A549 (cell line): Measurements from ENCODE around the gene PGPEP1. TPM values are rescaled to one million over a fixed set of nuclear protein-coding genes. Genes with fewer than 3 reads are reported as not detected.
A peak's percentile ranks its signal among the peaks of the same experiment; 100 is the strongest.

Experiments used
- ATAC-seq, 2 experiments: fragments of 200-7000 bp in 1 of 2; fragments of >200 bp in 1 of 2; cut with Nextera tagmentation in 1 of 2; cut with Tn5 transposase in 1 of 2; 3 replicates each; pipeline versions ENCODE4 v1.8.0 to v1.9.1; 2018 to 2020; ENCODE audit warnings: mild to moderate bottlenecking in 1 of 2, moderate library complexity in 1 of 2
- CTCF ChIA-PET: fragments of 300-600 bp; sonication (Branson Sonifier 250); formaldehyde crosslinking; extraction: SDS; loops from one replicate; lab custom pipeline; 2021; ENCODE audit warnings: antibody characterized with exemption, inconsistent platforms; lab: Yijun Ruan, JAX
- POLR2A ChIA-PET: fragments of 350-600 bp; formaldehyde crosslinking; extraction: SDS; loops from one replicate; lab custom pipeline; 2021; ENCODE audit warnings: antibody characterized with exemption, inconsistent platforms; lab: Yijun Ruan, JAX
- DNase-seq, 2 experiments: peaks; one replicate each; pipeline versions ENCODE4 v3.0.0 to v3.0.0-alpha.2; 2011 to 2016; ENCODE audit warnings: low read depth in 1 of 2, low spot score in 1 of 2
- FAIRE-seq: peaks from 2 replicates; lab custom pipeline; 2011; peaks lifted over from hg19 to GRCh38; lab: Jason Lieb, UNC
- H3K27ac ChIP-seq, 2 experiments: fragments of >200 bp; sonication (Bioruptor Twin); formaldehyde crosslinking; 3 replicates each; pipeline ENCODE4 v1.5.1; 2016 to 2017
- H3K4me1 ChIP-seq: fragments of >200 bp; sonication (Bioruptor Twin); formaldehyde crosslinking; 3 replicates; pipeline ENCODE4 v1.6.1; 2016
- H3K4me2 ChIP-seq: fragments of >200 bp; sonication (Bioruptor Twin); formaldehyde crosslinking; 3 replicates; pipeline ENCODE4 v1.6.1; 2016
- H3K4me3 ChIP-seq: fragments of >200 bp; sonication (Bioruptor Twin); formaldehyde crosslinking; 3 replicates; pipeline ENCODE4 v1.5.1; 2016
- H3K9me3 ChIP-seq: fragments of >200 bp; sonication (Bioruptor Twin); formaldehyde crosslinking; 3 replicates; pipeline ENCODE4 v1.6.1; 2016
- CBX2 ChIP-seq: fragments of 200-600 bp; sonication (generic); IDR thresholded peaks from 2 replicates; pipeline ENCODE4 v1.6.1; 2016; ENCODE audit warnings: low read depth, mild to moderate bottlenecking, borderline replicate concordance
- CEBPB ChIP-seq, 2 experiments: fragments of >200 bp in 1 of 2; sonication (Bioruptor Twin) in 1 of 2; formaldehyde crosslinking in 1 of 2; IDR thresholded peaks; 2 replicates each; pipeline ENCODE4 v1.6.1; 2012 to 2016
- CHD2 ChIP-seq: fragments of 150-350 bp; IDR thresholded peaks from 2 replicates; pipeline ENCODE4 v1.6.1; 2014; ENCODE audit warnings: low read length; ENCODE audit not compliant: partially characterized antibody
- FOSB ChIP-seq: fragments of 250-450 bp; sonication (Bioruptor Pico); IDR thresholded peaks from 2 replicates; pipeline ENCODE4 v1.5.0; 2020; ENCODE audit warnings: mild to moderate bottlenecking, moderate library complexity
- FOXS1 ChIP-seq: fragments of 250-450 bp; sonication (Bioruptor Pico); IDR thresholded peaks from 2 replicates; pipeline ENCODE4 v1.5.0; 2020; ENCODE audit warnings: mild to moderate bottlenecking, moderate library complexity
- GATA3 ChIP-seq: IDR thresholded peaks from 2 replicates; pipeline ENCODE4 v1.6.1; 2012; ENCODE audit warnings: borderline replicate concordance
- HOXB13 ChIP-seq: fragments of 250-450 bp; sonication (Bioruptor Pico); IDR thresholded peaks from 2 replicates; pipeline ENCODE4 v1.5.0; 2020; ENCODE audit warnings: low read depth, mild to moderate bottlenecking, moderate library complexity
- HOXB5 ChIP-seq: fragments of 250-450 bp; sonication (Bioruptor Pico); IDR thresholded peaks from 2 replicates; pipeline ENCODE4 v1.5.0; 2020; ENCODE audit warnings: mild to moderate bottlenecking, moderate library complexity
- JUNB ChIP-seq: fragments of >200 bp; sonication (Bioruptor Twin); formaldehyde crosslinking; IDR thresholded peaks from 2 replicates; pipeline ENCODE4 v1.6.1; 2016
- KDM1A ChIP-seq: fragments of 200-600 bp; sonication (generic); IDR thresholded peaks from 2 replicates; pipeline ENCODE4 v1.6.1; 2016; ENCODE audit warnings: low read depth, mild to moderate bottlenecking
- MAZ ChIP-seq: fragments of 150-350 bp; IDR thresholded peaks from 2 replicates; pipeline ENCODE4 v1.6.1; 2014; ENCODE audit warnings: antibody characterized with exemption, low read depth, low read length, borderline replicate concordance
- NFE2L2 ChIP-seq: fragments of 150-350 bp; conservative IDR thresholded peaks from 2 replicates; pipeline ENCODE4 v1.6.1; 2014; ENCODE audit warnings: low read length
- NPAS2 ChIP-seq: fragments of 250-450 bp; sonication (Bioruptor Pico); IDR thresholded peaks from 2 replicates; pipeline ENCODE4 v1.8.0; 2022; ENCODE audit warnings: mild to moderate bottlenecking, moderate library complexity, borderline replicate concordance
- NR3C1 ChIP-seq: fragments of >200 bp; sonication (Bioruptor Twin); formaldehyde crosslinking; IDR thresholded peaks from 3 replicates; pipeline ENCODE4 v1.6.1; 2017
- POLR2A ChIP-seq: IDR thresholded peaks from 2 replicates; pipeline ENCODE4 v1.6.1; 2012; ENCODE audit warnings: mild to moderate bottlenecking, low read length
- POLR2AphosphoS2 ChIP-seq: conservative IDR thresholded peaks from 2 replicates; pipeline ENCODE4 v1.6.1; 2012; ENCODE audit warnings: low read length, improper control_type of control experiment, inconsistent platforms
- RAD21 ChIP-seq, 2 experiments: fragments of >200 bp in 1 of 2; sonication (Bioruptor Twin) in 1 of 2; formaldehyde crosslinking in 1 of 2; IDR thresholded peaks in 1 of 2; conservative IDR thresholded peaks in 1 of 2; 2 replicates in 1 of 2; 3 replicates in 1 of 2; pipeline ENCODE4 v1.6.1; 2012 to 2018; ENCODE audit warnings: inconsistent platforms in 1 of 2
- RARB ChIP-seq: fragments of 250-450 bp; sonication (Bioruptor Pico); IDR thresholded peaks from 2 replicates; pipeline ENCODE4 v1.8.0; 2021; ENCODE audit warnings: mild to moderate bottlenecking, moderate library complexity
- RNF2 ChIP-seq: fragments of 200-600 bp; sonication (generic); IDR thresholded peaks from 2 replicates; pipeline ENCODE4 v1.6.1; 2016; ENCODE audit warnings: low read depth, mild to moderate bottlenecking, antibody characterized with exemption, moderate library complexity, borderline replicate concordance
- SREBF2 ChIP-seq: fragments of 450-650 bp; IDR thresholded peaks from 2 replicates; pipeline ENCODE4 v1.6.1; 2014; ENCODE audit warnings: mild to moderate bottlenecking, moderate library complexity
- TFCP2L1 ChIP-seq: fragments of 250-450 bp; sonication (Bioruptor Pico); IDR thresholded peaks from 2 replicates; pipeline ENCODE4 v1.5.0; 2021; ENCODE audit warnings: mild to moderate bottlenecking
- ZFP36 ChIP-seq: fragments of 450-650 bp; IDR thresholded peaks from 2 replicates; pipeline ENCODE4 v1.6.1; 2014; ENCODE audit warnings: borderline replicate concordance; ENCODE audit not compliant: partially characterized antibody
- ZSCAN20 ChIP-seq: fragments of 250-450 bp; sonication (Bioruptor Pico); IDR thresholded peaks from 2 replicates; pipeline ENCODE4 v1.8.0; 2022; ENCODE audit warnings: mild to moderate bottlenecking, moderate library complexity
- WGBS: methylation state at CpG from one replicate; pipeline ENCODE4 v1.1.6; 2017; ENCODE audit errors: missing lambda C conversion rate; 5-methylcytosine and 5-hydroxymethylcytosine counted together
- polyA plus RNA-seq, 4 experiments: library from polyadenylated mRNA; depleted of rRNA in 3 of 4; stranded (reverse); fragments of >200 nt; fragmentation: RNase III in 1 of 4; extraction: RNeasy Plus Mini Kit Qiagen cat#74134 plus additional on column Dnase treatment in 1 of 4; gene quantifications; 2 replicates in 3 of 4; 3 replicates in 1 of 4; pipeline ENCODE4 v1.2.3, GENCODE V29; 2011 to 2017
- TF ChIP-seq, protein P1 (sequence below): IDR thresholded peaks from 2 replicates; pipeline ENCODE4 v1.6.1; 2012; ENCODE audit warnings: low read depth, borderline replicate concordance
- TF ChIP-seq, protein P2 (sequence below): fragments of 450-650 bp; IDR thresholded peaks from 2 replicates; pipeline ENCODE4 v1.6.1; 2014; ENCODE audit warnings: antibody characterized with exemption
- TF ChIP-seq, protein P3 (sequence below): fragments of 150-350 bp; IDR thresholded peaks from 2 replicates; pipeline ENCODE4 v1.6.1; 2014; ENCODE audit warnings: low read depth, mild to moderate bottlenecking, low read length
- TF ChIP-seq, protein P4 (sequence below): IDR thresholded peaks from 2 replicates; pipeline ENCODE4 v1.6.1; 2012
- TF ChIP-seq, protein P5 (sequence below): IDR thresholded peaks from 2 replicates; pipeline ENCODE4 v1.6.1; 2012
- TF ChIP-seq, protein P6 (sequence below): fragments of 250-450 bp; sonication (Bioruptor Pico); IDR thresholded peaks from 2 replicates; pipeline ENCODE4 v1.5.0; 2021; ENCODE audit warnings: mild to moderate bottlenecking, moderate library complexity, borderline replicate concordance

The PGPEP1 gene
- polyA plus RNA-seq, 2 of the 4 experiments (the other 2 are of a cell fraction) = 5.3 to 7.1 TPM

DNA sequence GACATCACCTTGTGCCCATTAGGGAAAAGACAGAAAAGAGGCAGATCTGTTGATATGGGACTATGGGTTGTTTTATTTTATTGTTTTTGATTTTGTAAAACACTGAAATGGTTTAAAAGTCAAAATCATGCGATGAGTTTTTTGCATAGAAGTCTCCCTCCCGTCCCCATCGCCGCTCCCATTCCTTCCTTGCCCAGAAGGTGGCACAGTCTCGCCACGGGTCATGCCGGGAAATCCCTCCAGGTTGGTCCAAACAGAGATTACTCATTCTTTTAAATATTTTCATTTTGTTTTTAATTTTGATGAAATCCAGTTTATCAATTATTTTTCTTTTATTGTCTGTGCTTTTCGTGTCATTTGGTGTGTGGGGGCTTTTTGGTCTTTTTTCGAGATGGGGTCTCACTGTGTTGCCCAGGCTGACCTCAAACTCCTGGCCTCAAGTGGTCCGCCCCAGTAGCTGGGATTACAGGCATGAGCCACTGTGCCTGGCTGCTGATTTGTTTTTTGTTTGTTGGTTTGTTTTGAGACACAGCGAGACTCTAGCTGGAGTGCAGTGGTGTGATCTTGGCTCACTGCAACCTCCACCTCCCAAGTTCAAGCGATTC, 9.2 kb downstream of the PGPEP1 start (continued):
- TF ChIP-seq POLR2A = no peak

DNA sequence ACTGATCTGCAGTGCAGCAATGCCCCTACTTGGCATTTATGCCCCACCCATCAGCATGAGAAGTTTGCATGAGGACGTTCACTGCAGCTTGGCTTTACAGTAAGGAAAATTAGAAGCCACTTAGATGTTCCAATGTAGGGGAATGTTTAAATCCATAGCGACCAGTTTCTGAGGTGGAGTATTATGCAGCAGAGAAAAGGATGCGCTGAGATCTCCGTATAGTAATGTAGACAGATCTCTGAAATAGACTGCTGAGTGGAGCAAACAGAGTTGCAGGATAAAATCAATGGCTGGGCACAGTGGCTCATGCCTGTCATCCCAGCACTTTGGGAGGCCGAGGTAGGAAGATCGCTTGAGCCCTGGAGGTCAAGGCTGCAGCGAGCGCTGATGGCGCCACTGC, 10.1 kb downstream of the PGPEP1 start:
- peak overlapping the region; percentile 67 to 77 for H3K27ac ChIP-seq
- ChIA-PET CTCF (interaction anchor here (0.7 to 4.4 kb wide), 17 partner anchors 12 to 159 kb away, joined by 3 to 109 read pairs (median 4); partner anchors contain the start of gene SSBP4), POLR2A (interaction anchor here (1.9 kb wide), 1 partner anchor 35 kb away, joined by 12 read pairs; the partner anchor contains the start of gene GDF15)
- no peaks in the 10 kb centered on the region for H3K9me3 ChIP-seq
- 85% methylated on average over 9 of the region's 9 CpGs for WGBS
- peaks cover 7% of the 10 kb centered on the region; the same call in 1 of the 3 replicates for H3K4me1 ChIP-seq
- no peak overlapping the region for H3K4me3 ChIP-seq
- no peak for ATAC-seq
- DNase-seq = no peak
- no peak for FAIRE-seq
- TF ChIP-seq CEBPB (IDR thresholded peaks at IDR 0.05) = no peak
- TF ChIP-seq CHD2 = no peak
- no peak for TF ChIP-seq NPAS2 (CRISPR knock-in tag)
- no peak for TF ChIP-seq TFCP2L1
- no peak for TF ChIP-seq FOSB (CRISPR knock-in tag)
- no peak for TF ChIP-seq NR3C1
- no peak for TF ChIP-seq HOXB13 (CRISPR knock-in tag)
- TF ChIP-seq ZSCAN20 (CRISPR knock-in tag) = no peak
- no peak for TF ChIP-seq FOXS1
- TF ChIP-seq, protein P1, sequence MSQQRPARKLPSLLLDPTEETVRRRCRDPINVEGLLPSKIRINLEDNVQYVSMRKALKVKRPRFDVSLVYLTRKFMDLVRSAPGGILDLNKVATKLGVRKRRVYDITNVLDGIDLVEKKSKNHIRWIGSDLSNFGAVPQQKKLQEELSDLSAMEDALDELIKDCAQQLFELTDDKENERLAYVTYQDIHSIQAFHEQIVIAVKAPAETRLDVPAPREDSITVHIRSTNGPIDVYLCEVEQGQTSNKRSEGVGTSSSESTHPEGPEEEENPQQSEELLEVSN = no peak
- TF ChIP-seq, protein P2, sequence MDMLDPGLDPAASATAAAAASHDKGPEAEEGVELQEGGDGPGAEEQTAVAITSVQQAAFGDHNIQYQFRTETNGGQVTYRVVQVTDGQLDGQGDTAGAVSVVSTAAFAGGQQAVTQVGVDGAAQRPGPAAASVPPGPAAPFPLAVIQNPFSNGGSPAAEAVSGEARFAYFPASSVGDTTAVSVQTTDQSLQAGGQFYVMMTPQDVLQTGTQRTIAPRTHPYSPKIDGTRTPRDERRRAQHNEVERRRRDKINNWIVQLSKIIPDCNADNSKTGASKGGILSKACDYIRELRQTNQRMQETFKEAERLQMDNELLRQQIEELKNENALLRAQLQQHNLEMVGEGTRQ = no peak
- TF ChIP-seq RARB = no peak
- TF ChIP-seq SREBF2 = no peak
- TF ChIP-seq HOXB5 (CRISPR knock-in tag) = no peak
- TF ChIP-seq, protein P3, sequence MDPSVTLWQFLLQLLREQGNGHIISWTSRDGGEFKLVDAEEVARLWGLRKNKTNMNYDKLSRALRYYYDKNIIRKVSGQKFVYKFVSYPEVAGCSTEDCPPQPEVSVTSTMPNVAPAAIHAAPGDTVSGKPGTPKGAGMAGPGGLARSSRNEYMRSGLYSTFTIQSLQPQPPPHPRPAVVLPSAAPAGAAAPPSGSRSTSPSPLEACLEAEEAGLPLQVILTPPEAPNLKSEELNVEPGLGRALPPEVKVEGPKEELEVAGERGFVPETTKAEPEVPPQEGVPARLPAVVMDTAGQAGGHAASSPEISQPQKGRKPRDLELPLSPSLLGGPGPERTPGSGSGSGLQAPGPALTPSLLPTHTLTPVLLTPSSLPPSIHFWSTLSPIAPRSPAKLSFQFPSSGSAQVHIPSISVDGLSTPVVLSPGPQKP = no peak
- TF ChIP-seq MAZ = no peak
- TF ChIP-seq RNF2 = no peak
- TF ChIP-seq ZFP36 = no peak
- no peak for TF ChIP-seq RAD21 (conservative IDR thresholded peaks at IDR 0.05 in 1 of 2, IDR thresholded peaks at IDR 0.05 in 1 of 2)
- no peak overlapping the region for H3K4me2 ChIP-seq

DNA sequence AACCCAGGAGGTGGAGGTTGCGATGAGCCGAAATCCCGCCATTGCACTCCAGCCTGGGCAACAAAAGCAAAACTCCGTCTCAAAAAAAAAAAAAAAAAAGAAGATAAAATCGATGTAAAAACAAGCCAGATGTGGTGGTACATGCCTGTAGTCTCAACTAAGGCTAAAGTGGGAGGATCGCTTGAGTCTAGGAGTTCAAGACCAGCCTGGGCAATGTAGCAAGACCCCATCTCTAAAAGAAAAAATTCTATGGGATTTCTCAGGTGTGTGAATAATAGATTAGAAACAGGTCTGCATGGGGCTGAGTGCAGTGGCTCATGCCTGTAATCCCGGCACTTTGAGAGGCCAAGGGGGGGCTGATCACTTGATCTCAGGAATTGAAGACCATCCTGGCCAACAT, 11.1 kb downstream of the PGPEP1 start:
- 85% methylated on average over 4 of the region's 7 CpGs for WGBS
- no peak overlapping the region for H3K4me3 ChIP-seq
- peaks cover 7% of the 10 kb centered on the region; the same call in 1 of the 3 replicates for H3K4me1 ChIP-seq
- FAIRE-seq = no peak
- POLR2A ChIA-PET = interaction anchor here (0.7 kb wide), 1 partner anchor 29 kb away, joined by 4 read pairs; no protein-coding TSS in a partner anchor
- H3K9me3 ChIP-seq = no peaks in the 10 kb centered on the region; the same call in 2 of the 3 replicates
- H3K4me2 ChIP-seq = no peak overlapping the region
- no peak for DNase-seq
- ATAC-seq = no peak
- CTCF ChIA-PET = interaction anchor here (0.8 to 4.4 kb wide), 7 partner anchors 11 to 62 kb away, joined by 4 to 109 read pairs (median 8); no protein-coding TSS in a partner anchor
- peak overlapping the region in 1 of 2 experiments; percentile 62; a peak in 2 of 6 replicates for H3K27ac ChIP-seq
- TF ChIP-seq, protein P3 = no peak
- TF ChIP-seq, protein P4, sequence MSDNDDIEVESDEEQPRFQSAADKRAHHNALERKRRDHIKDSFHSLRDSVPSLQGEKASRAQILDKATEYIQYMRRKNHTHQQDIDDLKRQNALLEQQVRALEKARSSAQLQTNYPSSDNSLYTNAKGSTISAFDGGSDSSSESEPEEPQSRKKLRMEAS = no peak
- no peak for TF ChIP-seq POLR2A
- TF ChIP-seq, protein P5, sequence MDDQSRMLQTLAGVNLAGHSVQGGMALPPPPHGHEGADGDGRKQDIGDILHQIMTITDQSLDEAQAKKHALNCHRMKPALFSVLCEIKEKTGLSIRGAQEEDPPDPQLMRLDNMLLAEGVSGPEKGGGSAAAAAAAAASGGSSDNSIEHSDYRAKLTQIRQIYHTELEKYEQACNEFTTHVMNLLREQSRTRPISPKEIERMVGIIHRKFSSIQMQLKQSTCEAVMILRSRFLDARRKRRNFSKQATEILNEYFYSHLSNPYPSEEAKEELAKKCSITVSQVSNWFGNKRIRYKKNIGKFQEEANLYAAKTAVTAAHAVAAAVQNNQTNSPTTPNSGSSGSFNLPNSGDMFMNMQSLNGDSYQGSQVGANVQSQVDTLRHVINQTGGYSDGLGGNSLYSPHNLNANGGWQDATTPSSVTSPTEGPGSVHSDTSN = no peak
- TF ChIP-seq CHD2 = no peak
- no peak for TF ChIP-seq FOSB (CRISPR knock-in tag)
- TF ChIP-seq FOXS1 = no peak
- no peak for TF ChIP-seq ZFP36
- TF ChIP-seq CBX2 = no peak
- TF ChIP-seq, protein P6, sequence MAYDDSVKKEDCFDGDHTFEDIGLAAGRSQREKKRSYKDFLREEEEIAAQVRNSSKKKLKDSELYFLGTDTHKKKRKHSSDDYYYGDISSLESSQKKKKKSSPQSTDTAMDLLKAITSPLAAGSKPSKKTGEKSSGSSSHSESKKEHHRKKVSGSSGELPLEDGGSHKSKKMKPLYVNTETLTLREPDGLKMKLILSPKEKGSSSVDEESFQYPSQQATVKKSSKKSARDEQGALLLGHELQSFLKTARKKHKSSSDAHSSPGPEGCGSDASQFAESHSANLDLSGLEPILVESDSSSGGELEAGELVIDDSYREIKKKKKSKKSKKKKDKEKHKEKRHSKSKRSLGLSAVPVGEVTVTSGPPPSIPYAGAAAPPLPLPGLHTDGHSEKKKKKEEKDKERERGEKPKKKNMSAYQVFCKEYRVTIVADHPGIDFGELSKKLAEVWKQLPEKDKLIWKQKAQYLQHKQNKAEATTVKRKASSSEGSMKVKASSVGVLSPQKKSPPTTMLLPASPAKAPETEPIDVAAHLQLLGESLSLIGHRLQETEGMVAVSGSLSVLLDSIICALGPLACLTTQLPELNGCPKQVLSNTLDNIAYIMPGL (CRISPR knock-in tag) = no peak
- no peak for TF ChIP-seq NFE2L2
- no peak for TF ChIP-seq KDM1A
- no peak for TF ChIP-seq POLR2AphosphoS2
- TF ChIP-seq GATA3 = no peak
- no peak for TF ChIP-seq JUNB
